GM19452 (cell line): ENCODE results near the gene NFKB1.

Source experiments
- ATAC-seq: cut with Tn5 transposase; IDR thresholded peaks from one replicate; pipeline ENCODE4 v1.9.1; 2021; ENCODE audit not compliant: unreplicated experiment

The NFKB1 gene

DNA sequence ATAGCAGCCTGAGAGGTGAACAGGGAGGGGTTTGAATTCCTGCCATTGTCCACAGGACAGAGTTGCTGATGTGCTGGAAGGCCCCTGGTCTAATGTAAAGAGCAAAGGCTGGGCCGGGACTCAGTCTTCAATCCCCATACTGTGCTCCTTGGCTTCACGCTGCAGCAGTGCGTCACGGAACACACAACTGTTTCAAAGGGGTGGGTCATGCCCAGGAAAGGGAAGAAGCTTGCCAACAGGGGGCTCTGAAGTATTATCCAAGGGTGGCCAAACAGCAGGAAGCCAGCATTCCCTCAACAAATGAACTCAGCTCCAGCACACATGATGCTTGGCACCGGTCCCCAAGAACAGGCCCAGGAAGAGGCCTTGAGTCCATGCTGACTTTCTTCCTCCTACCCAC lies 122.5 kb downstream of the NFKB1 start:
- ATAC-seq: no peak

DNA sequence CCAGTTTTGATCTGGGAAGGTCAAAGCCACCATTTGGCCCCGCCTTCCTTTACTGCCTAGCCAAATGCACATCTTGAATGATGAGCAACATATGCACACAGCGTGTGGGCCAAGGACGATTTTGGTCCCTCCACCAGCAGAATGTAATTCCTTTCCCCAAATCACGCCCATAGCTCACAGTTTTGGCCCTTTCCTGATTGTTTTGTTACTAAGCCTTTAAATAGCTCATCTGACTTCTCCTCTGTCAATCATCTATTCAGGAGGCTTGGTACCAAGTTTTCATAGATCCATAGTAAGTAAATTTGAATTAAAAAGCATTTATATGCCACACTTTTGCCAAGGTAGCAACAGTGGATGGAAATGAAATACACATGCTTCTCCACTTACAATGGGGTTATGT lies 123.3 kb downstream of the NFKB1 start:
- no peak for ATAC-seq

DNA sequence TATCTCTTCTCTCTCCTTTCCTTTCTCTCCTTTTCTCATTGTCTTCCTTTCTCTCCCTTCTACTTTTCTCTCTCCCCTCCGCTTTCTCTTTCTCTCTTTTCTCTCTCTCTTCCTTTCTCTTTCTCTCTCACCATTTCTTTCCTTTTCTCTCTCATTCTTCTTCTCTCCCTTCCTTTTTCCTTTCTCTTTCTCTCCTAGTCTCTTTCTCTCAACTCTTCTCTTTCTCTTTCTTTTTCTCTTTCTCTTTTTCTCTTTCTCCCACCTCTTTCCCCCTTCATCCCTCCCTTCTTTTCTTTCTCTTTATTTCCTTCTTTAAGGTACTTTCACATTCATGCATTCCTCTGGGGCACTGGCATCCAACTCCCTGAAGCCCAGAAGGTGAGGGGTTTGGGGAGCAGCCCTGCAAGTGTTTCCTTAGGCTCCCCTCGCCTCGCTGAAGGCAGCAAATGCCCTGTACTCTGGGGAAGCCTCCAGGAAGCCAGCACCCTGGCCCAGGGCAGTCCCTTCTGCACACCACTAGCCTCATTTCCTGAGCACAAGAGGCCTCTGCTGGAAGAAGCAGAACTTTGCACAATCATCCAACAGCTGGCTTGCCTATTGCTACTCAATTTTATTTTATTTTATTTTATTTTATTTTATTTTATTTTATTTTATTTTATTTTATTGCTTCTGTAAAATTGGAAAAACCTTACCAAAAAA lies 124.2 kb downstream of the NFKB1 start:
- peak; percentile 96 for ATAC-seq

DNA sequence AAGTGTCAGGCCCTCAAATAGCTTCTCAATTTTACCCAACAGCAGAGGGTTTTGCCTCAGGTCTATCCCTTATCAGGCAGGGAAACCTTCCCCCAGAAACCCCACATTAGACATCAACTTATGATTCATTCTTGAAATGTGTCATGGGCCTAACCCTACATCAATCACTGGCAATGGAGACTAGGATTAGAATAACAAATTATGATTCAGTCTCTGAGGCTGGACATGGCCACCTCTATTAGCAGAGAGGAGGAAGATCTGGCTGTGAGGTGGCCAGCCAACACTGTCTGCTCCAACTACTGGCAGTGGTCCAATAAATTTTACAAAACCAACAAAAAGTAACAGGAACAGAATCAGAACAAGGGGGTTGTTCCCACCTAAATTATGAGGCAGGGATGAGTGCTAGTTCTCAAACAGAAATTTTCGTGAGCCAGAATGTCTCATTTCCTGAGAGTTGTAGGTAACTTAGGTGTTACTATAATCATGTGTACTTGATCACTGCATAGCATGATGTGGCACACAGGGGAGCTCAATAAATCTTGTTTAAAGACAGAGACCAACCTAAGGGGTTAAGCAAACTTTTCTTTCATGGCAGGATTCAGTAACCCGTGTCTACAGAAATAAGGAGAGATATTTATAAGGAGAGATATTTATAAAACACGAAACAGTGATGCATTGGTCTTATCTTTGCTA lies 126.8 kb downstream of the NFKB1 start:
- ATAC-seq: no peak

DNA sequence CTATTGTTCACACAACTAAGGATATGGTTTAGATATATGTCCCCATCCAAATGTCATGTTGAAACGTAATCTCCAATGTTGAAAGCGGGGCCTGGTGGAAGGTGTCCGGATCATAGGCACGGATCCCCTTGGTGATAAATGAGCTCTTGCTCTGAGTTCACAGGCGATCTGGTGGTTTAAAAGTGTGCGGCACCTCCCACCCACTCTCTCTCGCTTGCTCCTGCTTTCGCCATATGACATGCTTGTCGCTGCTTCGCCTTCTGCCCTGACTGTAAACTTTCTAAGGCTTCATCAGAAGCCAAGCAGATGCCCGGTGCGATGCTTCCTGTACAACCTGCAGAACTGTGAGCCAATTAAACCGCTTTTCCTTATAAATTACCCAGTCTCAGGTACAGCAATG lies 128.5 kb downstream of the NFKB1 start:
- ATAC-seq: no peak

DNA sequence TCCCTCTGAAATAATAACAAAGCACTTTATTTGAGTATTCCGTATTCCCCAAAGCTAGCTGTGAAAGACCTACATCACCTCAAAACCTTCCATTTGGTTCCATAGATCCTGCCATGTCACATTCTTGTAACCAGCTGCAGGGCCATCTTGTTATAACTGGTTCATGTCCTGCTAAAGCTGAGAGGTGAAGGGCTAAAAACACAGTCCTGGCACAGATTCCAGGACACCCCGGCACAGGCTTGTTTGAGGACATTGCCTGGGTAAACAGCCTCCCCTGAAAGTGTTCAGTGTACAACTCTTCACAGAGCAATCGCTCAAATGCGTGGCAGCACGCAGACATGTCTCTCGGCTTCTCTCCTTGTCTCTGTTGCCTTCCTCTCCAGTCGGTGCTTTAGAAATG lies 130.5 kb downstream of the NFKB1 start:
- ATAC-seq: no peak

DNA sequence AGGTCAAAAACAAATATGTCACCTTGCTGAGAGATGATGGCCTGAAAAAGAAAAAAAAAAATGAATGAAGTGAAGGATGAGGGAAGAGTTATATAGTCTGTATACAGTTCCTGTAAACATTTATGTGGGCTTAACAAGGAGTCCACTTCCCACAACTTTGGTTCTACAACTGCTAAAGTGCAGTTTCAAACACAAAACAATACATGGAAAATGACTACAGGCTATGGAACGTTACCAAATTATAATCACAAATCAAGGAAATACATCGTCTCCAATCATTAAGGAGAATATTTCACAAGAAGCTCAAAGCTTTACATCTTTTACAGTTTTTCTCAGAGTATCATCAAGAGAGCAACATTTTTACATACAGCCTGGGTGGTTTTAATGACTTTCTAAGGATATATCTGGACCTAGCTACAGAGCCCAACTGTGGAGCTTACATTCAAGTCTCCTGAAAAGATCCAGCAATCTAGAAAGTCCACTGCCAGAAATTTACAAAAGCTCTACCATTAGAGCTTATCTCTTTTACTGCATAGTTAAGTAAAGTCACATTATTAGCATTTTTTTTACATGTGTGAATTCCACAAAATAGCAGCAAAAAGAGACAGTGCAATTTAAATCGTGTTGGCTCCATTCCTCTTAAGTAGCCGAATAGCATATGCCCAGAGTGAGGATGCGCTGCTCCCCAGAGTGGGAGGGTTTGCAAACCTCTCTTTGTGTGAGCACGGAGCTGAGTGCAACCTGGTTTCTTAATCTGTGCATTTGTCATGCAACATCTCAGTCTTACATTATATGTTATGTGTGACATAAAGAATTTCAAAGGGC lies 131.3 kb downstream of the NFKB1 start:
- ATAC-seq: no peak

DNA sequence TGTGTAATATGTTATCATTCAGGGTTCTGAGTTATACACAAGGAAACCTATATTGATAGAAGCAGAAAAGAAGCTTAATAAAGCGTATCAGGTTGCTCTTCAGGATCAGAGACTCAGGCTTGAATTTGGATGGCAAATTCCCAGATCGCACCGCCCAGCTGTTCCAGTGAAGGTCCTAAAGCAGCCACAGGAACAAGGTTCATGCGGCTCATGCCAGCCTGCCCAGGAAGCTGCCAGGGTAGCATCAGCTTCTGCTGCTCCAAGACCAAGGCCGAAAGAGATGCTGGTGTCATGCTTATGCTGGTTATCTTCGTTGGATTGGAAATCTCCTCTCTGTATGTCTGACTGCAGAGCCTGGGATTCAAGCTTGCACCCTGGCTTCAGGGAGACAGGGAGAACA lies 131.9 kb downstream of the NFKB1 start:
- no peak for ATAC-seq

DNA sequence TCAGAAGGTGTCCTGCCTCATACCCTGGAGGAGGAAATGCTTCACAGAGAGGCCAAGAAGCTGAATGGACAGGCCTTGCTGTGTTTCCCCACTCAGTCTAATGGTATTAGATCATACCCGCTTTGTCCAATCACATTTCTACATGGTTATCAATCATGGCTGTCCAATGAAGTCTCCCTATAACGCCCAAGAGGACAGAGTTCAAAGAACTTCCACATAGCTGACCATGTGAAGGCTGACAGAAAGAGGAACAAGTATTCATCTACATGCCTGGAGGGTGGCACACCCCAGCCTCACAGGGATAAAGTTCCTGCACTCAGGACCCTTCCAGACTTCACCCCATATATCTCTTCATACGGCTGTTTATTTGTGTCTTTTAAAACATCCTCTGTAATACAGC lies 136.2 kb downstream of the NFKB1 start:
- ATAC-seq: no peak

DNA sequence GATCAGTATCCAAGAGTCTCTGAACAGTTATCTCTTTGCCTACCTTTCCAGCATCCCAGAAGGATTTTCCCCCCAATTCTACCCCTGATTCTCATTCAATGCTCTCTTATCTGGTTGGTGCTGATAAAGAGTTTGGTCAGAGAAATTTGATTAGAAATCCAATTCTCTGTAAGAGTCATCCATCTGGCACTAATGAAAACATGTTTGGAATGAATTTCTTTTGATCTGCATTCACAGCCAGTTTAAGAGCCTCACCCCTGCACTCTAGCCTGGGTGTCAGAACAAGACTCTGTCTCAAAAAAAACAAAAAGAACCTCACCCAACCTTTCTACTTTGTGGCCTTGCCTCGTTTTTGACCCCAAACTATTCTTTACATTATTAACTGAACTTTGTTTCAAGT lies 137.5 kb downstream of the NFKB1 start:
- no peak for ATAC-seq

DNA sequence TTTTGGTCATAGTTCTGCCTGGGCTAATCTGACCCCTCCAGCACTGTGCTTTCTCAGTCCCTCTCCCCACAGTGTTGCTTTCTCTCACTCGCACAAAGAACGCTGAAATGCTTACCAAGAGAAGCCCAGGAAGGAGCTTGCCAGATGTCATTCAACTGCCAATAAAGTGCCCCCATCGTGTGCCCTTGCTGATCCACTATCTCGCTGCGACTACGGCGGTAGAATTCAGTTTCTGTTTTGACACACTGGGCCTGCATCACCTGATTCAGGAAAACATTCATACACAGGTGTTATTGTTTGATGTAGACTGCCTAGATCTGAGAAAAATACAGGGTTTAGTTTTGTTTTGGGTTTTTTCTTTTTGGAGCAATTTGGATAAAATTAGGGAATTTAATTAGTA lies 138.4 kb downstream of the NFKB1 start:
- ATAC-seq: no peak

DNA sequence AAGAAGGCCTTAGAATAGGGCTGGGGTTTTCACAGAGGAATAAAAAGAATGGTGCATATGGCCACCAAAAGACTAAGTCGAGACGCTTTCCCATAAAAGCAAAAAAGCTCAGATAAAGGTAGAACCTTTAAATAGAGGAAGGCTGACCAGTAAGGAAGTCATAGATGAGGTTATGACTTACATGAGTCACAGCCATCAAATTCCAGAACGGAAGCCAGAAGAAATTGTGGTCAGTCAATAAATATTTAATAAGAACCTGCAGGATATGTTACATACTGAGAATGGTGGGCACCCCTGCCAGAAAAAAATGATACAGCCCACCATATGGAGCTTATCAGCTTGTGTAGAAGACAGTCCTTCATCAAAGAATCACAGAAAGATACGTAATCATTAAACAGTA lies 139.5 kb downstream of the NFKB1 start:
- ATAC-seq: no peak

DNA sequence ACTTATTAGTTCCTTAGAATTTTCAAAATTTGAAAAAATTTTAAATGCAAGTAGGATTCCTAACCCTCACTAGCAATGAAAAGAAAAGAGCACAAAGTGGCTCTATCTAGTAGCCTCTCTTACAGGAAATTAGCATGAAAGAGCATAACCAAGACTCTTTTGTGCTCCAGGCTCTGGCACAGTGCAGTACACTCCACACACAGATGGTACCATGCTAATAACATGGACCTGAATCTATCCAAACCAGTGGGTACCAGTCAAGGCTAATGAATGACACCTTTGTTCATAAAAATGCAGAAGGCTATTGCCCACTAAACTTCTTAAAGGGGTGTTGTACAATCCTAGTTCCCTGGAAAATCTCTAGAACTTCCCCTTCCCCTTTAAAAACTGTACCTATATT lies 140.6 kb downstream of the NFKB1 start:
- ATAC-seq: no peak

DNA sequence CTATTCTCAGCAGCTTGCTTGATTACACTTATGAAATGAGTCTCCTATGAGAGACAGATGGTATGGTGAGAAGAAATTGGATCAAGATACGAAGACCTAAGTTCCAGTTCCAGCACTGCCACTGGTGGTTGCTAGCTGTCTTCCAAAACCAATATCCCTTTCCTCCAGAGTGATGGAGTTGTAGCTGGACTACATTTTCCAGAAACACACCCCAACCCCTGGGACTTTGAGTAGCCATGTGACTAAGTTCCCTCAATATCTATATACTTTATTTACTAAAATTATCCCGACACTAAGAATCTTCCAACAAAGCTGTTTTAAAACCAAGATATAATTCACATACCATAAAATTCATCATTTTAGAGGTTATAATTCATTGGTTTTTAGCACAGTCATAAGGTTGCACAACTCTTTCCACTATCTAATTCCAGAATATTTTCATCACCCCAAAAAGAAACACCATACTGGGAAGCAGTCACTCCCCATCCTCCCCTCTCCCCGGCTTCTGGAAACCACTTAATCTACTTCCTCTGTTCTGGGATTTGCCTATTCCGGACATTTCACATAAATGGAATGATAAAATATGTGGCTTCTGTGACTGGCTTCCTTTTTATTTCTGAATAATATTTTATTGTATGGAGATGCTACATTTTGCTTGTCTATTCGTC lies 141.6 kb downstream of the NFKB1 start:
- ATAC-seq: no peak

DNA sequence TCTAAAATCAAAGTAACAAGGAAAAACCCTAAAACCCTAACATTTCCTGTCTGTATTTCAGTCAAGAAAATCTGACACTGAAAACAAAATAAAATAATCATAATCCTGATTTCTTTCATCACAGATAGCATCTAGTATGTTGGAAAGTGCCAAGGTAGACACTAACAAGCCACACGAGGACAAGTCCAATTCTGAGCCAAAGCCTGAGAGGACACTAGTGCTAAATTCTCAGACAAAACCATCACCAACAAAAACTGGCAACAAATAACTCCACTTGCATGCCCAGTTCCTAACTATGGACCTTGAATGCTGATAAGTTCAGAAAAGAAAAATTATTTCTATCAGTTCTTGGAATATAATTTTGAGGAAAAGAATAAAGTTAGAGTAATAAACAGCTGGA lies 146.0 kb downstream of the NFKB1 start:
- ATAC-seq: no peak

DNA sequence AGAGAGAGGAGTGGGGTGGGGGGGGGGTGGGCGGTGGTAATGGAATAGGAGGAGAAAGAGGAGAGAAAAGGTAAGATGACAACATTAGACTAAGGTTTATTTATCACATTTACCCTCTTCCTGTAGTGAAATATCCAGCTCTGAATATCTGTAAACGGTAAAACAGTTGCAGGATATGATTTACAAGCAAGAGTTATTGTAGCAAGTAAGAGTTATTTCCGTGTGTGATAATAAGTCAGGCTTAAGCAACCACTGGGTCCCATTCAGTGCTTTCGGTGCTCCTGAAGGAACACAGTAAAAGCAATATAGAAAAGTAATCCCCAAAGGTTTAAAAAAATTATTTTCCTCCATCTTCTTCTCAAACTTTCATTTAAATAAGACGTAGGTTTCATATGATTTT lies 156.0 kb downstream of the NFKB1 start:
- no peak for ATAC-seq

DNA sequence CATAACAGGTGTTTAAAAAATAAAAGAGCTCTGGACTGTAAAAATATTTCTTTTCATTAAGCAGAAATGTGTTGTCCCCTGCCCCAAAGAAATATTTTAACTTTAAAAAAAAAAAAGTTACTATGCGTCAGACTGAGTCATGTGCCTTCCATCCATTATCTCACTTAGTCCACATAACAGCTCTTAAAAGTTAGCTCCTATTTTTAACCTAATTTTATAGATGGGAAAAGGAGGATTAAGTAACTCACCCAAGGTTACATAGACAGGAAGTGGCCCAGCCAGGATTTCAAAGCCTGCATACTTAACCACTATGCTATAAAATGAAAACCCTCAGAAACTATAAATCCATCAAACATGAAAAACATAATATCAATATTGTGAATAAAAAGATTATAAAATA lies 161.9 kb downstream of the NFKB1 start:
- ATAC-seq: no peak

DNA sequence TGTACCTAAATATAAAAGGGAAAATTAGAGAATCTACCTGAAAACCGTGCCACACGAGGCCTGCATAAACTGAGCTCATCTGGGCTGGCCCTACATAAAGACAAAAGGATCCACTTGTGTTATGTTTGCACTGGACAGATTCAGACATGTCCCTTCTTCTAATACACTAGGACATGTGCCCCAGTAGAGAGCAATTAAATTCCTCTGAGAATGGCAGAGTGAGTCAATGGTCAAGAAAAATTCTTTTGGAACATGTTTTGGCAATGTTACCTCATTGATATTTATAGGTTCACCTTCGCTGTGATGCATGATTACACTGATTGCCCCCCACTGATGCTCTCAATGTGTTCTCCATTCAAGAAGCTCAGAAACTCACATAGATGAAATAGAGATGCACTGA lies 164.4 kb downstream of the NFKB1 start:
- no peak for ATAC-seq
